ENCODE results near the gene TP53TG5. TPM values are rescaled to one million over a fixed set of nuclear protein-coding genes. Genes with fewer than 3 reads are reported as not detected.

The TP53TG5 gene
- total RNA-seq, 2 experiments from 2014 or later: 0.36 TPM; not detected in 1

GRCh38 chr20:45415822-45416637 lies 37.9 kb upstream of the TP53TG5 start, which contains the start of gene PIGT:
Gene PIGT (plus strand): TSS chr20:45416141. CDS start chr20:45416157, 16 bp downstream.
- no peaks in the 10 kb centered on the region for H3K9me3 ChIP-seq (ENCODE audit: control insufficient read depth in 1 of 2, insufficient read depth in 1 of 2, low read length in 2 of 2)
- POLR2A ChIA-PET: interaction anchor here (0.7 to 4.4 kb wide), 15 partner anchors 9 to 530 kb away, joined by 3 to 78 read pairs (median 6); partner anchors contain the start of genes DBNDD2, DNTTIP1, PCIF1 and SYS1
- intact Hi-C loops (cut with DNase I, micrococcal nuclease): loop anchor here (1.0 to 10.0 kb wide), 5 partner anchors 21 to 531 kb away; partner anchors contain the start of genes SYS1 (in 2 of the 2), STK4 (in 1 of the 2), TOMM34 (in 1 of the 2) and YWHAB (in 1 of the 2)
- TF ChIP-seq CTCF (IDR thresholded peaks at IDR 0.05): no peak
- Mint-ChIP-seq H3K36me3 (ENCODE audit: low read depth) (peaks cover 43% of the 10 kb centered on the region), H3K27ac (peak within 1 kb of the TSS; percentile 92), H3K4me1 (ENCODE audit: low read depth) (peaks cover 49% of the 10 kb centered on the region), H3K4me3 (peak within 1 kb of the TSS; percentile 95), H3K27me3 (no peaks in the 10 kb centered on the region), H3K9me3 (no peaks in the 10 kb centered on the region)
- ATAC-seq (ENCODE audit: poor library complexity): peak; percentile 95
- peaks cover 31% of the 10 kb centered on the region for H3K4me1 ChIP-seq (ENCODE audit: insufficient read depth, low read length)
- peak; percentile 75 to 97 (median 86) for DNase-seq
- H3K4me3 ChIP-seq (ENCODE audit: low read length): peak within 1 kb of the TSS; percentile 98
- H3K36me3 ChIP-seq (ENCODE audit: insufficient read depth, low read length): peaks cover 31% of the 10 kb centered on the region
- CTCF ChIA-PET: interaction anchor here (0.9 to 7.2 kb wide), 7 partner anchors 9 to 61 kb away, joined by 3 to 51 read pairs (median 5); partner anchors contain the start of gene SYS1
- peak within 1 kb of the TSS; percentile 81 to 88 for H3K27ac ChIP-seq (ENCODE audit: low read depth in 1 of 2, low read length in 2 of 2)
- no peaks in the 10 kb centered on the region for H3K27me3 ChIP-seq (ENCODE audit: control insufficient read depth in 1 of 2, insufficient read depth in 2 of 2, low read length in 2 of 2)

- H3K9me3 Mint-ChIP-seq: no peaks in the 10 kb centered on the region
- ATAC-seq (ENCODE audit: poor library complexity): no peak
- H3K4me3 ChIP-seq (ENCODE audit: low read length): no peak overlapping the region
- intact Hi-C loops (cut with DNase I, micrococcal nuclease): loop anchor here (10.0 kb wide), 2 partner anchors 449 to 529 kb away; partner anchors contain the start of genes STK4 (in 1 of the 2), TOMM34 (in 1 of the 2) and YWHAB (in 1 of the 2)
- peaks cover 39% of the 10 kb centered on the region for H3K4me1 Mint-ChIP-seq (ENCODE audit: low read depth)
- CTCF ChIA-PET: interaction anchor here (1.1 to 2.5 kb wide), 4 partner anchors 23 to 557 kb away, joined by 3 to 10 read pairs (median 8); partner anchors contain the start of gene SYS1
- H3K27ac ChIP-seq (ENCODE audit: low read depth in 1 of 2, low read length in 2 of 2): no peak overlapping the region
- POLR2A ChIA-PET: interaction anchor here (1.2 to 2.2 kb wide), 2 partner anchors 9 to 40 kb away, joined by 6 to 14 read pairs; no protein-coding TSS in a partner anchor
- peaks cover 12% of the 10 kb centered on the region for H3K36me3 ChIP-seq (ENCODE audit: insufficient read depth, low read length)
- no peaks in the 10 kb centered on the region for H3K9me3 ChIP-seq (ENCODE audit: control insufficient read depth in 1 of 2, insufficient read depth in 1 of 2, low read length in 2 of 2)
- no peak overlapping the region for H3K27ac Mint-ChIP-seq
- H3K36me3 Mint-ChIP-seq (ENCODE audit: low read depth): peaks cover 28% of the 10 kb centered on the region
- peaks cover 23% of the 10 kb centered on the region for H3K4me1 ChIP-seq (ENCODE audit: insufficient read depth, low read length)
- DNase-seq: no peak
- TF ChIP-seq CTCF (IDR thresholded peaks at IDR 0.05): no peak
- no peaks in the 10 kb centered on the region for H3K27me3 ChIP-seq (ENCODE audit: control insufficient read depth in 1 of 2, insufficient read depth in 2 of 2, low read length in 2 of 2)
- H3K27me3 Mint-ChIP-seq: no peaks in the 10 kb centered on the region
- H3K4me3 Mint-ChIP-seq: peak overlapping the region; percentile 27
Observed at GRCh38 chr20:45413479-45413878, 35.4 kb upstream of the TP53TG5 start.

- Histone ChIP-seq H3K4me1 (ENCODE audit: insufficient read depth, low read length) (peaks cover 19% of the 10 kb centered on the region), H3K27me3 (ENCODE audit: control insufficient read depth in 1 of 2, insufficient read depth in 2 of 2, low read length in 2 of 2) (no peaks in the 10 kb centered on the region), H3K9me3 (ENCODE audit: control insufficient read depth in 1 of 2, insufficient read depth in 1 of 2, low read length in 2 of 2) (no peaks in the 10 kb centered on the region), H3K27ac (ENCODE audit: low read depth in 1 of 2, low read length in 2 of 2) (no peak overlapping the region), H3K4me3 (ENCODE audit: low read length) (no peak overlapping the region), H3K36me3 (ENCODE audit: insufficient read depth, low read length) (peaks cover 7% of the 10 kb centered on the region)
- intact Hi-C loops (cut with DNase I, micrococcal nuclease): loop anchor here (10.0 kb wide), 2 partner anchors 448 to 528 kb away; partner anchors contain the start of genes STK4 (in 1 of the 2), TOMM34 (in 1 of the 2) and YWHAB (in 1 of the 2)
- Mint-ChIP-seq H3K27ac (no peak overlapping the region), H3K9me3 (no peaks in the 10 kb centered on the region), H3K4me3 (peak overlapping the region; percentile 15), H3K4me1 (ENCODE audit: low read depth) (peaks cover 35% of the 10 kb centered on the region), H3K36me3 (ENCODE audit: low read depth) (peaks cover 25% of the 10 kb centered on the region), H3K27me3 (no peaks in the 10 kb centered on the region)
- CTCF ChIA-PET: interaction anchor here (0.7 to 2.5 kb wide), 5 partner anchors 19 to 50 kb away, joined by 3 to 10 read pairs (median 7); partner anchors contain the start of gene SYS1
- POLR2A ChIA-PET: interaction anchor here (2.2 kb wide), 1 partner anchor 39 kb away, joined by 14 read pairs; no protein-coding TSS in a partner anchor
- DNase-seq (no peak), ATAC-seq (ENCODE audit: poor library complexity) (no peak)
- TF ChIP-seq CTCF (IDR thresholded peaks at IDR 0.05): no peak
Observed at GRCh38 chr20:45412653-45413052, 34.5 kb upstream of the TP53TG5 start.

All from CD4-positive, alpha-beta T cell (primary cell).